HG02763 (cell line): Measurements from ENCODE around the gene PAQR9.

Source experiments
- ATAC-seq: cut with Tn5 transposase; IDR thresholded peaks from one replicate; pipeline ENCODE4 v1.9.1; 2021; ENCODE audit warnings: mild to moderate bottlenecking, moderate library complexity; ENCODE audit not compliant: unreplicated experiment

Gene PAQR9

GRCh38 chr3:142952272-142953193, 10.9 kb downstream of the PAQR9 start:
- ATAC-seq: no peak

GRCh38 chr3:142951794-142952193, 11.7 kb downstream of the PAQR9 start:
- ATAC-seq: no peak

- no peak for ATAC-seq
These were observed 12.5 kb downstream of the PAQR9 start for GRCh38 chr3:142950972-142951371.

- no peak for ATAC-seq
These were observed 15.5 kb downstream of the PAQR9 start for GRCh38 chr3:142947799-142948575.

GRCh38 chr3:142947352-142947751, 16.1 kb downstream of the PAQR9 start:
- no peak for ATAC-seq

GRCh38 chr3:142946861-142947260, 16.6 kb downstream of the PAQR9 start:
- no peak for ATAC-seq

GRCh38 chr3:142945023-142945422, 18.5 kb downstream of the PAQR9 start:
- no peak for ATAC-seq

- peak; percentile 58 for ATAC-seq
These were observed 19.1 kb downstream of the PAQR9 start for GRCh38 chr3:142944342-142944741.

- ATAC-seq: no peak
These were observed 19.6 kb downstream of the PAQR9 start for GRCh38 chr3:142943870-142944269.

- ATAC-seq: no peak
These were observed 20.1 kb downstream of the PAQR9 start for GRCh38 chr3:142943349-142943748.

GRCh38 chr3:142941373-142942123, 21.9 kb downstream of the PAQR9 start:
- ATAC-seq: no peak

- no peak for ATAC-seq
These were observed 23.0 kb downstream of the PAQR9 start for GRCh38 chr3:142940472-142940871.

- ATAC-seq: no peak
These were observed 23.5 kb downstream of the PAQR9 start for GRCh38 chr3:142940000-142940399.

- no peak for ATAC-seq
These were observed 27.5 kb downstream of the PAQR9 start for GRCh38 chr3:142935963-142936362.

- no peak for ATAC-seq
These were observed 28.6 kb downstream of the PAQR9 start for GRCh38 chr3:142934887-142935269.

- no peak for ATAC-seq
These were observed 29.2 kb downstream of the PAQR9 start for GRCh38 chr3:142934128-142934886.

GRCh38 chr3:142931222-142931621, 32.3 kb downstream of the PAQR9 start:
- ATAC-seq: peak; percentile 81

GRCh38 chr3:142930463-142930862, 33.0 kb downstream of the PAQR9 start:
- no peak for ATAC-seq

- no peak for ATAC-seq
These were observed 33.6 kb downstream of the PAQR9 start for GRCh38 chr3:142929890-142930289.

GRCh38 chr3:142929109-142929508, 34.4 kb downstream of the PAQR9 start:
- peak; percentile 57 for ATAC-seq
